ENCODE results near the gene LDLR.

- TF ChIP-seq CTCF (IDR thresholded peaks at IDR 0.05) (no peak), EZH2 (IDR thresholded peaks at IDR 0.05; ENCODE audit: borderline replicate concordance, insufficient read depth, low read depth, low read length, poor library complexity, severe bottlenecking) (no peak)
Measured at GRCh38 chr19:11141937-11142527, 52.8 kb downstream of the LDLR start.
